Renal pelvis (tissue), 4 donors: ENCODE measurements around the gene CFAP77. TPM values are rescaled to one million over a fixed set of nuclear protein-coding genes. Genes with fewer than 3 reads are reported as not detected.

Source experiments
- DNase-seq: peaks from one replicate; pipeline ENCODE4 v3.0.0-alpha.2; 2013
- polyA plus RNA-seq, 3 donors: library from polyadenylated mRNA; unstranded; fragments of 120-200 nt; gene quantifications; one replicate each; pipeline ENCODE4 v1.2.1, GENCODE V29; 2013; ENCODE audit not compliant: insufficient read length in 3 of 3

CFAP77 gene
- polyA plus RNA-seq, 3 donors: 0.84 to 1.7 (median 1.3) TPM

DNA sequence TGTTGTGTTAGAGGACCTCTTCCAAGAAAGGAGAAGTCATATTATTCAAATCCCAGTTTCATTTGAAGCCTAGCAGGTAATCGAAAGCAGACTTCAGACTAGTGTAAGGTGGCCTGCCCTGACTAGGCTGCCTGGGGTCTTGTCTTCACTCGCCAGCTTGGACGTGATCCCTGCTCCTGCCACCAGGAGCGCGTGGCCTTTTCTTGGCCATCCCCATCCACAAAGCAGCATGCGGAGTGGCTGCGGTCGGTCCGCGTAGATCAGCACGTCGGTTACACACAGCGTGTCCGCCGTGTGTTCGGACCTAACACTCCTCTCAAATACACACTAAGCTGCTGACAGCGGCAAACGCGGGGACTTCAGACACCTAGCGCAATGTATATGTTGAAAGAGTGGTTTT lies 37.3 kb downstream of the CFAP77 start:
- no peak for DNase-seq

DNA sequence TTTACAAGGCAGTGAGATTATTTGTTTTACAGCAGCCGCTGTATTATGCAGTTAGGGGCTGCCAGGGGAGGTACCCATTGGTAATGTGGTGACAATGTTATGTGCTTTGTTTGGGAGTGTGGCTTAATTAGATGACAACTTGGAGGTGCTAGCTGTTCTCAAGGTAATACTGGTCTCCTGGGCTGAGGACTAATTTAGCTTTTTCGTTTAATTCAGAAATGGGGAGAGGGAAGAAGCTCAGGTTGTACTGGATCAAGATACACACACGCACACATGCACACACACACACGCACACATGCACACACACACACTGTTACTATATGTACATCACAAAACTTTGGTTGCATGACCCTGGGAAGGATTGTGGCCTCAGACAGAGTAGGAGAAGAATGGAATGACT lies 37.9 kb downstream of the CFAP77 start:
- DNase-seq: no peak

DNA sequence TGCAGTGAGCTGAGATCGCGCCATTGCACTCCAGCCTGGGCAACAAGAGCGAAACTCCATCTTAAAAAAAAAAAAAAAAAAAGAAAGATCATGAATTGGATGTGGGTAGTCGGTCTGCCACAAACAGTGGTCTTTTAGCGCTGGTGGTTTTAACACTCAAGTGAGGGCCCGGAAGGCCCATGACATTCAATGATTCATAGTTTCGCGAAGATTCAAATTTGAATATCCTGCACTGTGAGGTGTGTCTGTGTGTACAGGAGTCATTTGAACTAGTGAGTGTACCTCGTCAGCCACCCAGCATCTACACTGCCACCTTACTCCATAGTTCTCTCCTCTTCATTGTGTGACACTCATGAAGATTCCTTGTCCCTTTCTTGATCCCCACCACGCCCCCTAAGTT lies 41.3 kb downstream of the CFAP77 start:
- no peak for DNase-seq

DNA sequence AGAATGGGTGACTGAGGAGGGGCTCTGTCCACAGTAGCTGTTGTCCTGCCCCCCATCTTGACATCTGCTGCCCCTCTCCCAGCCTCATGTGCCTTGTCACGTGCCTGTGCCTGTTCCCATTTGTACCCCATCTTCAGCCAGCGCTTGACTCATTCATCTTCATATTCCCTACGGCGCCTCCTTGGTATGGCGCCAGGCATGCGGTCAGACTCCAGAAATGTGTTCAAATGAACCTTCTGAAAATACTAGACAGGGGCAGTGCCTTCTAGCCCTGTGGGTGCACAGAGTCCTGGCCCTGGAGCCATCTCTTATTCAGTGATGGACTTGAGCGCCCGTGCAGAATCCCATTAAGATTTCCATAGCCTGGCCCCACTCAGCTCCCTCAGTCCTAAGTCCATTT lies 46.2 kb downstream of the CFAP77 start:
- no peak for DNase-seq

GRCh38 chr9:132457504-132458236 lies 47.7 kb downstream of the CFAP77 start:
- DNase-seq: peak; percentile 22

DNA sequence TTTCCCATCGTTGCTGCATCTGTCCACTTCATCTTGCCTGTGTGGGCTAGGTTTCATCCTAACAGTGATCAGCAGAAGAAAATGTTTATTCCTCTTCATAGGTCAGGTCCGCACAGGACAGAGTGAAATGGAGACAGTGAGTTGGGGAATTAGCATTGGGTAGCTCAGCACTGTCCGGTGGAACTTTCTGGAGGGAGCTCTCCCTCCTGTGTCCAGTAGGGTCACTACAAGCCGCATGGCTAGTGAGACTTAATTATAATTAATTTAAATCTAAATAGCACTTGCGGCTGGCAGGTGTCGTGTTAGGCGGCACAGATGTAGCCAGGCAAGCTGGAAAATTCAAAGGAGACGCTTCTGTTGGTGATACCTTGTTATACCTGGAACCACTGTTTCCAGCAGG lies 48.4 kb downstream of the CFAP77 start:
- DNase-seq: no peak

- DNase-seq: no peak
Observed at GRCh38 chr9:132459661-132460060, 49.6 kb downstream of the CFAP77 start.

DNA sequence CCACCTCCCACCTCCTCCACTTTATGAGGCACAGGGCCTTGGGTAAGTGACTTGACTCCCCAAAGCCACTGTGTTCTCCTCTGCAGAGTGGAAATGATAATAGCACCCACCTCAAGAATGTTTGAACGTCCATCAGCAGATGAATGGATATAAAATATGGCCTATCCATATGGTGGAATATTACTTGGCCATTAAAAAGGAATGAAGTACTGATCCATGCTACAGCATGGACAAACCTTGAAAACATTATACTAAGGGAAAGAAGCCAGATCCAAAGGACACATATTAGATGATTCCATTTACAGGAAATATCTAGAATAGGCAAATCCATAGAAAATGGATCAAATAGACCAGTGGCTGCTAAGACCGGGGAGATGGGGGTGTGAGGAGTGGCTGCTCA lies 50.2 kb downstream of the CFAP77 start:
- DNase-seq: no peak

- DNase-seq: no peak
Observed at GRCh38 chr9:132461281-132461896, 51.4 kb downstream of the CFAP77 start.

DNA sequence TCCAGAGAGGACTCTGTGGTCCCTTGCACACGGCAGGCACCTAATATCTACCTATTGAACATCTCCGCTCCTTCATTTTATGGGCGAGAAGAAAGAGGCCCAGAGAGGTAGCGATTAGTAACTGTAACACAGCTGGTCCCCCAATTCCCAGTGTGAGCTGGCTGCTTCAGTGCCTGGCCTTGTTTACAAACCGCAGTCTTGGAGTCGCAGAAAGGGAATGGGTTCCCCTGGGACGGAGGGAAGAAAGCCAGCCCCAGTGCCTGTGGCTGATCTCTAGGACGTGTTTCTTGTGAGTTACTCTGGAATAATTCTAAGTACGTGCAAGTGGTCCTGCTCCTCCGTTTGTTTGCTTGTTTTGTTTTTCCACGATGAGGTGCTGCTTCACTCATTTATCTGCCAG lies 52.0 kb downstream of the CFAP77 start:
- no peak for DNase-seq

DNA sequence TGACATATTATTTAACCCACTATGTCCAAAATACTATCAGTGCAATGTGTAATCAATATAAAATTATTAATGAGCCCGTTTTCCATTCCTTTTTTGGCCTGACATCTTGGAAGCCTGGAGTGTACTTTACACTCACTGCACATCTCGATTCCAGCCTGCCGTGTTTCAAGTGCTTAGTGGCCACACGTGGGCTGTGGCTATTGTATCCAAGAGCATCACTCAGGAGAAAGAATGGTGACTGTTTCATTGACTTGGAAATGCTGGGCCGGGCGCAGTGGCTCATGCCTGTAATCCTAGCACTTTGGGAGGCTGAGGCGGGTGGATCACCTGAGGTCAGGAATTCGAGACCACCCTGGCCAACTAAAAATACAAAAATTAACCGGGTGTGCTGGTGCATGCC lies 54.5 kb downstream of the CFAP77 start:
- no peak for DNase-seq

GRCh38 chr9:132465131-132465635 lies 55.2 kb downstream of the CFAP77 start:
- no peak for DNase-seq

DNA sequence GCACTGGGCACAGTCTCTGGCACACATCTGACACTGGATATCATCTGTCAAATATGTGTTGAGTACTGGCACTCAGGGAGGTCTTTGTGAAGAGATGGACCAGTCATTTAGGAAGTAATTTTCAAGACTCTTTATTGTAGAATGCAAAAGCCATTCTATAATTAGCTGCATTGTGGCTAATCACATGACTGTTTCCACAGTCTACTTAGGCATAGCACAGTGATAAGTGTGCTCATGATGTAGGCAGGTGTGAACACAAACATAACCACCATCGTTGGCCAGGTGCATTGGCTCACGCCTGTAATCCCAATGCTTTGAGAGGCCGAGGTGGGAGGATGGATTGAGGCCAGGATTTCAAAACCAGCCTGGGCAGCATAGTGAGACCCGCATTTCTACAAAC lies 62.2 kb downstream of the CFAP77 start:
- no peak for DNase-seq

- no peak for DNase-seq
Observed at GRCh38 chr9:132472599-132472998, 62.6 kb downstream of the CFAP77 start.

- DNase-seq: peak; percentile 55
Observed at GRCh38 chr9:132474253-132474652, 64.2 kb downstream of the CFAP77 start.

GRCh38 chr9:132478353-132479050 lies 68.5 kb downstream of the CFAP77 start:
- no peak for DNase-seq

- no peak for DNase-seq
Observed at GRCh38 chr9:132479733-132480132, 69.7 kb downstream of the CFAP77 start.

DNA sequence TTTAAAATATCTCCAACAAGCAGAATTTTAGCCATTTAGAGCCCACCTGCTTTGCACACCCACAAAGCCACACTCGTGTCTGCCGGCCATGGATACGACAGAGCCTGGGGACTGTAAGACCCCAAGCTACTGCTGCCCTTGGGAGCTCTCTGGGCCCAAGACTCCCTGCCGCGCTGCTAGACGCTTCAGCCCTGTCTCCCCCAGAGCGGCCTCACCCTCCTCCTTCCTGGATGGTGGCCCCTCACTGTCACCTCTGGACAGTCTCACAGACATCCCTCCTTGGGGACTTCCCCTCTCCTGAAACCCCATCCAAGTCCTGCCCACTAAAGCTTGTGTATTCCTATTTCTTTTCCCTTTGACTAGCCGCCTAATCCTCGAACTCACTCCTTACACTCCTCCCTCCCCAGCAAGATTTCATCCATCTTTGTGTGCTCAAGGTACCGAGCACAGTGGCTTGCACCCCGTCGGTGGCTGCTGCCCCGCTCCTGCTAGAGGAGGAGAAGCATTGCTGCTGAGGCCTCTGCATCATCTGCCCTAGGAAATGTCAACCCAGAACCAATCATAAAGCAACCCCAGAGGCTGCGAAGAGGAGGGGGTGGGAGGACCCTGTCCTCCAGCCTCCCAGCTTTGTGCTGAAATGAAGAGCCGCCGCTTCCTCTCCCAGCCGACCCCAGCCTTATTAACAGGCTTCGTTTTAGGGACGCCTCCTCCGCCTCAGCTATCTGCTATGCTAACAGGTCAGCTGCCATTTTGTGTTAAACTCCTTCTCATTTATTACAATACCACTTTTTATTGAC lies 71.2 kb downstream of the CFAP77 start:
- no peak for DNase-seq

DNA sequence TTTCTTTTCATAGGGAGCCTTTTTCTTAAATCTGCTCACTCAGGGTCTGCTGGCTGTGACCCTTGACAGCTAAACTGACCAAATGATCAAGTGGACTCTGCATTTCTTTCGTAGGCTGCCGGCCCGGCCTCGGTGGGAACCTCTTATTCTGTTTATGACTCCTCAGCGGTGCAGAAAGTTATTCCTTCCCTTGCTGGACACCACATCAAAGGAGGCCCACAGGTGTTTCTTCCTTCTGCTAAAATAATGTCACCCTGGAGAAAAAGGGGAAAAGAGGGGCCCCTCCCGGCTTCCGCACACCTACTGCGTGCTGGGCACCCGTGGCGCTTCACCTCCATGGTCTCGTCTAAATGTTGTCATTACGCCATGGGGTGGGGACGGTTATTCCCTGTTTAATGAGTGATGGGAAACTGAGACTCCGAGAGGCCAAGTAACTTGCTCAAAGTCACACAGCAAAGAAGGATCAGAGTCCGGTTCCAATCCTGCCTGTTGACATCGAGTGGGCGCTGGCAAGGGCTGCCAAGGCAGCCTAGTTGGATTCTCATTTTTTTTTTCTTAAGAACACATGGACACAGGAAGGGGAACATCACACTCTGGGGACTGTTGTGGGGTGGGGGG lies 72.3 kb downstream of the CFAP77 start:
- no peak for DNase-seq

- no peak for DNase-seq
Observed at GRCh38 chr9:132485393-132485792, 75.4 kb downstream of the CFAP77 start.

- peak; percentile 62 for DNase-seq
Observed at GRCh38 chr9:132486706-132487350, 76.8 kb downstream of the CFAP77 start.
